PC-3 (cell line): Measurements from ENCODE around the gene MXI1. TPM values are rescaled to one million over a fixed set of nuclear protein-coding genes. Genes with fewer than 3 reads are reported as not detected.

Source experiments
- ATAC-seq: fragments of 200-7000 bp; cut with Tn5 transposase; 2 replicates; pipeline ENCODE4 v1.9.1; 2020; ENCODE audit warnings: mild to moderate bottlenecking, moderate library complexity
- BruUV-seq: library from RNA; stranded (reverse); fragments of 400-500 nt; replicated peaks from 2 replicates; lab custom pipeline; 2021; lab: Mats Ljungman, UMichigan
- CTCF ChIA-PET: fragments of 300-600 bp; sonication (Branson Sonifier 250); formaldehyde crosslinking; loops from one replicate; lab custom pipeline; 2022; ENCODE audit warnings: antibody characterized with exemption; lab: Charles Lee
- POLR2A ChIA-PET: fragments of 300-600 bp; sonication (Branson Sonifier 250); formaldehyde crosslinking; loops from one replicate; lab custom pipeline; 2022; ENCODE audit warnings: antibody characterized with exemption; ENCODE audit not compliant: unreplicated experiment; lab: Charles Lee
- DNase-seq: peaks from one replicate; pipeline ENCODE4 v3.0.0-alpha.2; 2015
- H2AFZ ChIP-seq: fragments of 300-600 bp; sonication (generic); 2 replicates; pipeline ENCODE4 v1.6.0; 2016; ENCODE audit warnings: antibody characterized with exemption, low read length
- H3F3A ChIP-seq: fragments of 300-600 bp; sonication (generic); one replicate; pipeline ENCODE4 v1.6.0; 2017; ENCODE audit warnings: antibody characterized with exemption, low read length, control low read depth, mild to moderate bottlenecking; ENCODE audit not compliant: unreplicated experiment
- H3K27ac ChIP-seq: fragments of 300-600 bp; sonication (generic); 2 replicates; pipeline ENCODE4 v1.5.1; 2016; ENCODE audit warnings: mild to moderate bottlenecking, low read length
- H3K27me3 ChIP-seq: fragments of 300-600 bp; sonication (generic); 2 replicates; pipeline ENCODE4 v1.6.1; 2016; ENCODE audit warnings: low read length, mixed read lengths
- H3K36me3 ChIP-seq: fragments of 300-600 bp; sonication (generic); 2 replicates; pipeline ENCODE4 v1.6.1; 2016; ENCODE audit warnings: low read depth, mixed run types, low read length, mixed read lengths
- H3K4me1 ChIP-seq: fragments of 300-600 bp; sonication (generic); 2 replicates; pipeline ENCODE4 v1.5.1; 2016; ENCODE audit warnings: low read length; ENCODE audit not compliant: insufficient read depth
- H3K4me2 ChIP-seq: fragments of 300-600 bp; sonication (generic); 2 replicates; pipeline ENCODE4 v1.6.0; 2016; ENCODE audit warnings: low read length
- H3K4me3 ChIP-seq: fragments of 300-600 bp; sonication (generic); 2 replicates; pipeline ENCODE4 v1.5.1; 2016; ENCODE audit warnings: mild to moderate bottlenecking, low read length, mixed read lengths
- H3K79me2 ChIP-seq: fragments of 300-600 bp; sonication (generic); 2 replicates; pipeline ENCODE4 v1.6.1; 2017; ENCODE audit warnings: low read length, mixed read lengths
- H3K9ac ChIP-seq: fragments of 300-600 bp; sonication (generic); 2 replicates; pipeline ENCODE4 v1.6.0; 2016; ENCODE audit warnings: mild to moderate bottlenecking, low read length
- H3K9me2 ChIP-seq: fragments of 300-600 bp; sonication (generic); replicated peaks from 2 replicates; pipeline ENCODE4 v1.6.1; 2016; ENCODE audit warnings: mixed run types, low read length, mixed read lengths
- H3K9me3 ChIP-seq: fragments of 300-600 bp; sonication (generic); 2 replicates; pipeline ENCODE4 v1.6.1; 2016; ENCODE audit warnings: low read length, mixed read lengths
- H4K20me1 ChIP-seq: fragments of 300-600 bp; sonication (generic); 2 replicates; pipeline ENCODE4 v1.6.1; 2016; ENCODE audit warnings: low read length, mixed read lengths
- EZH2 ChIP-seq: fragments of 300-600 bp; sonication (generic); IDR thresholded peaks from one replicate; pipeline ENCODE4 v1.6.1; 2017; ENCODE audit warnings: antibody characterized with exemption, mild to moderate bottlenecking, low read length; ENCODE audit not compliant: unreplicated experiment
- EZH2phosphoT487 ChIP-seq: fragments of 300-600 bp; sonication (generic); IDR thresholded peaks from 2 replicates; pipeline ENCODE4 v1.6.1; 2018; ENCODE audit warnings: mild to moderate bottlenecking, antibody characterized with exemption, low read length, borderline replicate concordance
- intact Hi-C: fragments of 100-400 bp; cut with micrococcal nuclease; formaldehyde crosslinking; loops from 2 replicates; pipeline ENCODE4 v1.9.0; 2023
- total RNA-seq: library from RNA; depleted of rRNA; stranded (reverse); fragments of >200 nt; gene quantifications from 2 replicates; pipeline ENCODE4 v1.2.3, GENCODE V29; 2014
- TF ChIP-seq, protein P1 (sequence below): fragments of 300-600 bp; sonication (generic); conservative IDR thresholded peaks from 2 replicates; pipeline ENCODE4 v1.5.1; 2017; ENCODE audit warnings: antibody characterized with exemption, low read depth, mild to moderate bottlenecking, low read length

The MXI1 gene
- total RNA-seq, 1 experiment from 2014 or later = 18.0 TPM

GRCh38 chr10:110163192-110163773, 44.1 kb upstream of the MXI1 start:
- no TSS peak for BruUV-seq

DNA sequence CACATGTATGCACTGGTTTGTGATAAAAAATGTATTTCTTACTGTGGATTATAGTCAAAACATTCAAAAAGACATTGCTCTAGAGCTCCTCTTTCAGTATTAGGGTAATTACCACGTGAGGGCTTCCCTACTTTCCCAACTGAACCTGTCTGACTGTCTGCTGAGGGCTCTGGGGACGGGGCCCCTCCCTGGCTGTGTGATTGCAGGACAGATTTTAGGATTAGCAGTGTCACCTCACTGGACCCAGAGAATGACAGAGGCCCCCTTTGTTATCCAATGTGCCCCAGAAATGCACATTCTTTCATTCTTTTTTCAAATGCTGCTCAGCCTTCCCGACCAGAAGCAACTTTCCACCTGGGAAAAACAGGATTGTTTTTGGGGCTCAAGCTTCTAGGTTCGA, 43.6 kb upstream of the MXI1 start:
- H3K9ac ChIP-seq = no peak overlapping the region
- H3K4me1 ChIP-seq = no peaks in the 10 kb centered on the region
- H3K36me3 ChIP-seq = no peaks in the 10 kb centered on the region
- H3K9me3 ChIP-seq = no peaks in the 10 kb centered on the region
- ATAC-seq = no peak
- POLR2A ChIA-PET = no interaction called here
- DNase-seq = no peak
- CTCF ChIA-PET = no interaction called here
- H3F3A ChIP-seq = no peaks in the 10 kb centered on the region
- no peaks in the 10 kb centered on the region for H3K27me3 ChIP-seq
- BruUV-seq = no TSS peak
- intact Hi-C loops = no loop called here
- no peaks in the 10 kb centered on the region for H4K20me1 ChIP-seq
- no peak overlapping the region for H3K27ac ChIP-seq
- no peak overlapping the region for H2AFZ ChIP-seq
- no peak overlapping the region for H3K4me2 ChIP-seq
- no peak for TF ChIP-seq EZH2phosphoT487
- H3K4me3 ChIP-seq = no peak overlapping the region
- no peaks in the 10 kb centered on the region for H3K79me2 ChIP-seq
- H3K9me2 ChIP-seq = no peaks in the 10 kb centered on the region

More at GRCh38 chr10:110163192-110163773, 44.1 kb upstream of the MXI1 start:
- no peaks in the 10 kb centered on the region for H3K27me3 ChIP-seq
- no peak overlapping the region for H3K27ac ChIP-seq
- DNase-seq (no peak), ATAC-seq (no peak)
- no peaks in the 10 kb centered on the region for H3K4me1 ChIP-seq
- H3K36me3 ChIP-seq = no peaks in the 10 kb centered on the region
- no peak overlapping the region for H2AFZ ChIP-seq
- H3F3A ChIP-seq = no peaks in the 10 kb centered on the region
- H4K20me1 ChIP-seq = no peaks in the 10 kb centered on the region
- H3K4me2 ChIP-seq = no peak overlapping the region
- H3K9me2 ChIP-seq = no peaks in the 10 kb centered on the region
- no peaks in the 10 kb centered on the region for H3K9me3 ChIP-seq
- TF ChIP-seq EZH2 (no peak), EZH2phosphoT487 (no peak)
- TF ChIP-seq, protein P1, sequence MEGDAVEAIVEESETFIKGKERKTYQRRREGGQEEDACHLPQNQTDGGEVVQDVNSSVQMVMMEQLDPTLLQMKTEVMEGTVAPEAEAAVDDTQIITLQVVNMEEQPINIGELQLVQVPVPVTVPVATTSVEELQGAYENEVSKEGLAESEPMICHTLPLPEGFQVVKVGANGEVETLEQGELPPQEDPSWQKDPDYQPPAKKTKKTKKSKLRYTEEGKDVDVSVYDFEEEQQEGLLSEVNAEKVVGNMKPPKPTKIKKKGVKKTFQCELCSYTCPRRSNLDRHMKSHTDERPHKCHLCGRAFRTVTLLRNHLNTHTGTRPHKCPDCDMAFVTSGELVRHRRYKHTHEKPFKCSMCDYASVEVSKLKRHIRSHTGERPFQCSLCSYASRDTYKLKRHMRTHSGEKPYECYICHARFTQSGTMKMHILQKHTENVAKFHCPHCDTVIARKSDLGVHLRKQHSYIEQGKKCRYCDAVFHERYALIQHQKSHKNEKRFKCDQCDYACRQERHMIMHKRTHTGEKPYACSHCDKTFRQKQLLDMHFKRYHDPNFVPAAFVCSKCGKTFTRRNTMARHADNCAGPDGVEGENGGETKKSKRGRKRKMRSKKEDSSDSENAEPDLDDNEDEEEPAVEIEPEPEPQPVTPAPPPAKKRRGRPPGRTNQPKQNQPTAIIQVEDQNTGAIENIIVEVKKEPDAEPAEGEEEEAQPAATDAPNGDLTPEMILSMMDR = no peak
- no peaks in the 10 kb centered on the region for H3K79me2 ChIP-seq
- intact Hi-C loops = no loop called here
- no peak overlapping the region for H3K4me3 ChIP-seq
- ChIA-PET CTCF (no interaction called here), POLR2A (no interaction called here)
- H3K9ac ChIP-seq = no peak overlapping the region

DNA sequence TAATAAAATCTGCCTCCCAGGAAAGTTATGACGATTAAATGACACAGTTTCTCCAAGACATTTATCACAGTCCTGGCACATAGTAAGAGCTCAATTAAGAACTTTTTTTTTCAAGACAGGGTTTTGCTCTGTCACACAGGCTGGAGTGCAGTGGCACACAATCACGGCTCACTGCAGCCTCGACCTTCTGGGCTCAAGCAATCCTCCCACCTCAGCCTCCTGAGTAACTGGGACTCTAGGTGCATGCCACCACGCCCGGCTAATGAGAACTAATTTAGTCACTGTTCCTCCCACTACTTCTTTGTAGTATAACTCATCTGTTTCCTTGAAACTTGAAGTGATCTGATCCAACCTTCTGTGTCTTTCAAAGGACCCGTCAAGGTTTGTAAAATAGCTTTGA, 42.2 kb upstream of the MXI1 start:
- Histone ChIP-seq H3K9me3 (no peaks in the 10 kb centered on the region), H3K27ac (no peak overlapping the region), H3K4me1 (no peaks in the 10 kb centered on the region), H3K4me2 (no peak overlapping the region), H3K79me2 (no peaks in the 10 kb centered on the region), H4K20me1 (no peaks in the 10 kb centered on the region), H3F3A (no peaks in the 10 kb centered on the region), H3K9me2 (no peaks in the 10 kb centered on the region), H3K4me3 (no peak overlapping the region), H3K27me3 (no peaks in the 10 kb centered on the region), H2AFZ (no peak overlapping the region), H3K36me3 (no peaks in the 10 kb centered on the region), H3K9ac (no peak overlapping the region)
- ATAC-seq (no peak), DNase-seq (no peak)
- TF ChIP-seq EZH2 = no peak
- TF ChIP-seq, protein P1 = no peak
- TF ChIP-seq EZH2phosphoT487 = no peak
- intact Hi-C loops = no loop called here
- ChIA-PET CTCF (no interaction called here), POLR2A (no interaction called here)
- no TSS peak for BruUV-seq
